ENCODE results near the gene SYCP2L. TPM values are rescaled to one million over a fixed set of nuclear protein-coding genes. Genes with fewer than 3 reads are reported as not detected.

SYCP2L gene
- not detected in 2 replicates for total RNA-seq

GRCh38 chr6:10886691-10887502, at the start of gene SYCP2L:
TSS of gene SYCP2L (plus strand) at chr6:10887052. CDS start at chr6:10887127, 75 bp downstream.

GRCh38 chr6:10837995-10838793, 48.7 kb upstream of the SYCP2L start, which contains the start of gene MAK:
TSS of gene MAK (minus strand) at chr6:10838539. CDS start at chr6:10830648, 7,891 bp downstream.

Other genes starting within 250 kb of the SYCP2L start
- not detected in 2 replicates for gene C6orf52, start 192.4 kb upstream of the SYCP2L start, total RNA-seq
- gene PAK1IP1, start 192.1 kb upstream of the SYCP2L start, total RNA-seq: 35.0 and 40.6 TPM in 2 replicates
- 173 and 174 TPM in 2 replicates for gene TMEM14C, start 164.0 kb upstream of the SYCP2L start, total RNA-seq
- 125 and 127 TPM in 2 replicates for gene TMEM14B, start 139.2 kb upstream of the SYCP2L start, total RNA-seq
- gene MAK, start 48.5 kb upstream of the SYCP2L start, total RNA-seq: 0.07 TPM in 1 of 2 replicates, not detected in the other
- not detected in 2 replicates for gene GCM2, start 5.0 kb upstream of the SYCP2L start, total RNA-seq
- 0.05 TPM in 1 of 2 replicates, not detected in the other for gene ELOVL2, start 157.3 kb downstream of the SYCP2L start, total RNA-seq
- gene SMIM13, start 206.8 kb downstream of the SYCP2L start, total RNA-seq: 12.6 and 17.5 TPM in 2 replicates
- 6.5 and 7.2 TPM in 2 replicates for gene ERVFRD-1, start 224.7 kb downstream of the SYCP2L start, total RNA-seq

Measured in mammary microvascular endothelial cell (primary cell).